ENCODE results near the gene TMEM190. TPM values are rescaled to one million over a fixed set of nuclear protein-coding genes. Genes with fewer than 3 reads are reported as not detected.
"Not testable (repeated sequence)": the region's sequence is repeated elsewhere in the genome, so short reads cannot be mapped to it uniquely, and the experiment has no call there.

Gene TMEM190
- total RNA-seq, 4 donors from 2014 or later: 1.1 TPM; not detected in 3

DNA sequence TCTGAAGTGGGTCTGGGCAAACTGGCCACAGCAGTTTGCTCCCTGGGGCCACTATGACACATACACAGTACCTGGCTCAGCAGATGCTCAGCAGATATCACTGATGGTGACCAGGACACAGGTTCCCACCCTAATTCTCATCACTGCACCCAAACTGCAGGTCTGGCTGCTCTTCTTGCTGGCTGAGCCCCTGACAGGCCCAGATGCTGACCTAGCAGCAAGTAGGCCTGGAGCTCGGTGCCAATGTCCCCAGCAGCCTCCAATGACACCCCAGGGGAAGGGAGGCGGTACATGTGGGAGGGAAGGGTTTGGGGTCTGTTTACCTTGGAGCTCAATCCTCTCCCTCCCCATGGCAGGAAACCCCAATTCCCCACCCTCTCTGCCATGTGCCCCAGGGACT, 25.9 kb downstream of the TMEM190 start:
- no peak overlapping the region for H3K4me3 ChIP-seq
- intact Hi-C loops (cut with DNase I; ENCODE audit: low total_unique reads): no loop called here
- no peaks in the 10 kb centered on the region for H3K27me3 ChIP-seq
- no peaks in the 10 kb centered on the region for H3K9me3 ChIP-seq
- peaks cover 0 to 7% of the 10 kb centered on the region in 2 donors for H3K4me1 ChIP-seq
- DNase-seq: no peak
- no peak overlapping the region for H3K27ac ChIP-seq
- no peak for TF ChIP-seq POLR2A (IDR thresholded peaks at IDR 0.05)
- TF ChIP-seq, protein P1, sequence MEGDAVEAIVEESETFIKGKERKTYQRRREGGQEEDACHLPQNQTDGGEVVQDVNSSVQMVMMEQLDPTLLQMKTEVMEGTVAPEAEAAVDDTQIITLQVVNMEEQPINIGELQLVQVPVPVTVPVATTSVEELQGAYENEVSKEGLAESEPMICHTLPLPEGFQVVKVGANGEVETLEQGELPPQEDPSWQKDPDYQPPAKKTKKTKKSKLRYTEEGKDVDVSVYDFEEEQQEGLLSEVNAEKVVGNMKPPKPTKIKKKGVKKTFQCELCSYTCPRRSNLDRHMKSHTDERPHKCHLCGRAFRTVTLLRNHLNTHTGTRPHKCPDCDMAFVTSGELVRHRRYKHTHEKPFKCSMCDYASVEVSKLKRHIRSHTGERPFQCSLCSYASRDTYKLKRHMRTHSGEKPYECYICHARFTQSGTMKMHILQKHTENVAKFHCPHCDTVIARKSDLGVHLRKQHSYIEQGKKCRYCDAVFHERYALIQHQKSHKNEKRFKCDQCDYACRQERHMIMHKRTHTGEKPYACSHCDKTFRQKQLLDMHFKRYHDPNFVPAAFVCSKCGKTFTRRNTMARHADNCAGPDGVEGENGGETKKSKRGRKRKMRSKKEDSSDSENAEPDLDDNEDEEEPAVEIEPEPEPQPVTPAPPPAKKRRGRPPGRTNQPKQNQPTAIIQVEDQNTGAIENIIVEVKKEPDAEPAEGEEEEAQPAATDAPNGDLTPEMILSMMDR (IDR thresholded peaks at IDR 0.05): no peak
- H3K36me3 ChIP-seq: no peaks in the 10 kb centered on the region

DNA sequence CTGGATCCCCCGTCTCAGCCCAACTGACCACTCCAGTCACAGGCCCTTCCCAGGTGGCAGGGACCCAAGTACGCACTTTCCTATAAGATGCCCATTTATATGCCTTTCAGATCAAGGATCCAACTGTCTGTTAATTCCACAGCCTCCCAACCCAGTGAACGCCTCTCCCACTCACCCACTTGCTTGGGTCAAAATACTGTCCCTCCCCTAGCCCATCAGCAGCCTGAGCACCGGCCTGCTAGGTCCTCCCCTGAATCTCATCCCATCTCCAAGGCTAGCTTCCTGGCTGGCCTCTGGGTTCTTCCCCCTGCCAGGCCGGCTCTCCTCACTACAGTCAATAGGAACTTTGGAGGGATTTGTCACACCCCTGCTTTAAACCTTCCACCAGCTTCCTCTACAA, 29.0 kb downstream of the TMEM190 start:
- Histone ChIP-seq H3K4me3 (no peak overlapping the region), H3K27ac (no peak overlapping the region), H3K4me1 (peaks cover 0 to 7% of the 10 kb centered on the region in 2 donors), H3K27me3 (no peaks in the 10 kb centered on the region), H3K9me3 (no peaks in the 10 kb centered on the region), H3K36me3 (no peaks in the 10 kb centered on the region)
- intact Hi-C loops (cut with DNase I; ENCODE audit: low total_unique reads): no loop called here
- TF ChIP-seq POLR2A (IDR thresholded peaks at IDR 0.05): no peak
- TF ChIP-seq, protein P1 (IDR thresholded peaks at IDR 0.05): no peak
- no peak for DNase-seq

DNA sequence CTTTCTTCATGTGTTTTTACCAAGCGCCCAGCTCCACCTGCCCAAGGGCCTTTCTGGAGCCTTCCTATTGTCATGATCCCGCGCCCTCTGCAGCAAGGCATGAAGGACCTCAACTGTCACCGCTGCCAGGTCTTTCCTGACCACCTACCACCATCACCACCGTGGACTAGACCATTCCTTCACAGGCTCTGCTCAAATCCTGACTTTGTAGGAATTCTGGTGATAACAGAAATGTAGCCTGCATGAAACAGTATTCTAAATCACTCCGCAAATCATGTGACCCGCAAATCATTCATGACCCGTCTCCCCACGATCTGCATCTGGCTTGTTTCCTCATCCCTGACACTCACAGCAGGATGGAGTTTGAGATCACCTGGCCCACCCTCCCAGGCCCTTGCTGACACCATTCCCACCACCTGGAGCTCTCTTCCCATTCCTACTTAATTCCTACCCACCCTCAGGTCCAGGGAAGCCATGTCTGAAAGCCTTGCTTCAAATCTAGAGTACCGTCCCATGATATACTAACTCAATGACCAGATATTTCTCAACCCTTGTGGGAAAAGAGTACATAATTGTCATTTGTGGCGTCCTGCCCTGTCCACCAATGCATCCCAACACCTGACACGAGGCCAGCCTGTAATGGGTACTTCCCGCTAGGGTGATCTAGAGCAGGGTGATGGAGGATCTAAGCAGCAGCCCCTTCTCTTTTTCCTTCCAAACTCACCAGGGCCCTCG, 29.6 kb downstream of the TMEM190 start:
- Histone ChIP-seq H3K27me3 (no peaks in the 10 kb centered on the region), H3K36me3 (no peaks in the 10 kb centered on the region), H3K4me1 (peaks cover 0 to 7% of the 10 kb centered on the region in 2 donors), H3K9me3 (no peaks in the 10 kb centered on the region), H3K27ac (no peak overlapping the region), H3K4me3 (peak overlapping the region; percentile 90 to 93)
- TF ChIP-seq POLR2A (IDR thresholded peaks at IDR 0.05): no peak
- TF ChIP-seq, protein P1 (IDR thresholded peaks at IDR 0.05): no peak
- DNase-seq: no peak
- intact Hi-C loops (cut with DNase I; ENCODE audit: low total_unique reads): no loop called here

DNA sequence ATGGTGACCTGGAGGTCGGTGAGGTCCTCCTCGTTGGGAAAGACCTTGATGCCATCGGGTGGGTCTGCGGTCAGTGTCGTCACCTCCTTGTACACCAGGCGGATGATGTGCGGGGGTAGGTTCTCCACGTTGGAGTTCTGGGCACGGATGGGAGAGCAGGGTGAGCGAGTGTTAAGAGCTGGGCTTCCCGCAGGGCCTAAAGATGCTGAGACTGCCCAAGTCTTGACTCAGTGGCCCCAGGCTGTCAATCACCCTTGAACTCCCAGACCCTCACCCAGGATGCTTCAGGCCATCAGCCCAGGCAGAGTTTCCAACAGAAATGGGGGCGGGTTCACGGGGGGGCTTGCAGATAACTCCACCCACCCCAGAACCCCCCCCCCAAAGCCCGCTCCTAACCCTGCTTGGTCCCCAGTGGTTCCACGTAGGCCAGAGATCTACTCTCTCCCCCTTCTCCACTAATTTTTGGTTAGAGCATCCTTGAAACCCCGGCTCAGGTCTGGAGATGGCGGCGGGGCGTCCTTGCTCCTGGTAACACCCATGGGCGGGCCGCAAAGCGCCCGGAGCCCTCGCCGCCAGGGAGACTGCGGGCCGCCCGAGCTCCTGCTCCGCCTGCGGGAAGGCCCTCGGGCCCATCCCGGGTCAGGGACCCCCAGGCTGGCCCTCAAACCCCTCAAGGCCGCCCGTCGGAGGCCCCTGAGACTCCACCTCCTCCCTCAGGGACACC, 30.4 kb downstream of the TMEM190 start:
- no peaks in the 10 kb centered on the region for H3K9me3 ChIP-seq
- TF ChIP-seq, protein P1 (IDR thresholded peaks at IDR 0.05): no peak
- no peak for TF ChIP-seq POLR2A (IDR thresholded peaks at IDR 0.05)
- intact Hi-C loops (cut with DNase I; ENCODE audit: low total_unique reads): no loop called here
- no peaks in the 10 kb centered on the region for H3K36me3 ChIP-seq
- H3K27ac ChIP-seq: peak overlapping the region; percentile 95 to 98
- peak in 1 of 2 donors; percentile 40 for DNase-seq
- H3K4me1 ChIP-seq: peaks cover 0 to 7% of the 10 kb centered on the region in 2 donors
- no peaks in the 10 kb centered on the region for H3K27me3 ChIP-seq
- peak overlapping the region; percentile 90 to 93 for H3K4me3 ChIP-seq

DNA sequence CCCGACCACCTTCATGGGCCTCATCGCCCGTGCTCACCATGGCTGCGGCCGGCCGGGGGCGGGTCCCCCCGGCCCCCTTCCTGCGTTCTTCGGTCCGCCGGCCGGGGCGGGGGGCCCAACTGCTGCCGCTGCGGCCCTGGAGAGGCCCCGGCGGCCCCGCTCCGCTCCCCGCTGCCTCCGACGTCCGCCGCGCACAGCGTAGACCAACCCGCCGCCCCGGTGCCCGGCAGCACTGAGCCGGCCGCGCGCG, 30.8 kb downstream of the TMEM190 start, which contains the start of gene UBE2S:
Gene UBE2S (minus strand): TSS at position 239 of the 250 bp plus-strand sequence. CDS start 199 bp downstream, at position 40.
- H3K4me1 ChIP-seq; H3K36me3 ChIP-seq; DNase-seq; intact Hi-C loops (cut with DNase I; ENCODE audit: low total_unique reads); H3K27me3 ChIP-seq; H3K9me3 ChIP-seq: not testable (repeated sequence)
- Histone ChIP-seq H3K27ac (peak within 1 kb of the TSS; percentile 95 to 98), H3K4me3 (peak within 1 kb of the TSS; percentile 90 to 93)
- TF ChIP-seq POLR2A (IDR thresholded peaks at IDR 0.05): peak; percentile 95 to 99
- TF ChIP-seq, protein P1 (IDR thresholded peaks at IDR 0.05): peak in 1 of 4 experiments; percentile 18
